T47D (cell line): ENCODE measurements around the gene ZIC2.

Source experiments
- DNase-seq, 2 experiments: peaks; one replicate each; pipeline versions ENCODE4 v3.0.0 to v3.0.0-alpha.2; 2011 to 2012; ENCODE audit warnings: low read depth in 1 of 2, low spot score in 1 of 2
- JUND ChIP-seq: IDR thresholded peaks from 2 replicates; pipeline ENCODE4 v1.6.1; 2012; ENCODE audit warnings: low read depth
- in situ Hi-C: cut with HindIII; loops from 2 replicates; pipeline ENCODE4 v1.10.0; 2016; ENCODE audit warnings: low sequenced_read_pairs, low pct_unique_long_range_greater_than_20kb

The ZIC2 gene

GRCh38 chr13:99965329-99966000, 16.1 kb upstream of the ZIC2 start:
- in situ Hi-C loops: no loop called here
- no peak for TF ChIP-seq JUND
- no peak for DNase-seq

GRCh38 chr13:99966064-99966805, 15.3 kb upstream of the ZIC2 start:
- DNase-seq: no peak
- in situ Hi-C loops: no loop called here
- TF ChIP-seq JUND: no peak

- in situ Hi-C loops: no loop called here
- no peak for DNase-seq
- no peak for TF ChIP-seq JUND
Measured at GRCh38 chr13:99967498-99967868, 14.1 kb upstream of the ZIC2 start.

- DNase-seq: no peak
- TF ChIP-seq JUND: no peak
- in situ Hi-C loops: no loop called here
Measured at GRCh38 chr13:99967869-99968520, 13.6 kb upstream of the ZIC2 start.

GRCh38 chr13:99968521-99969452, 12.8 kb upstream of the ZIC2 start:
- in situ Hi-C loops: no loop called here
- no peak for DNase-seq
- TF ChIP-seq JUND: no peak

- TF ChIP-seq JUND: no peak
- in situ Hi-C loops: no loop called here
- no peak for DNase-seq
Measured at GRCh38 chr13:99969453-99969918, 12.1 kb upstream of the ZIC2 start.

GRCh38 chr13:99969919-99970650, 11.5 kb upstream of the ZIC2 start:
- in situ Hi-C loops: no loop called here
- DNase-seq: no peak
- TF ChIP-seq JUND: no peak

- no peak for DNase-seq
- TF ChIP-seq JUND: no peak
- in situ Hi-C loops: no loop called here
Measured at GRCh38 chr13:99970651-99971575, 10.7 kb upstream of the ZIC2 start.

GRCh38 chr13:99971576-99972189, 9.9 kb upstream of the ZIC2 start, which contains the start of gene ZIC5:
ZIC5 (minus strand) TSS chr13:99971767; CDS start chr13:99971603, 164 bp downstream.
- DNase-seq: no peak
- TF ChIP-seq JUND: no peak
- in situ Hi-C loops: no loop called here

GRCh38 chr13:99972190-99972731, 9.3 kb upstream of the ZIC2 start:
- no peak for TF ChIP-seq JUND
- DNase-seq: no peak
- in situ Hi-C loops: no loop called here
